HFF-Myc (cell line): ENCODE data around the gene WNT9B.

Experiments used
- DNase-seq: peaks from one replicate; pipeline ENCODE4 v3.0.0-alpha.2; 2011; ENCODE audit warnings: low read depth; ENCODE audit errors: extremely low read depth
- H3K4me3 ChIP-seq: replicated peaks from 2 replicates; pipeline ENCODE4 v1.5.1; 2011; ENCODE audit warnings: low read depth, mild to moderate bottlenecking, control low read depth, low read length
- CTCF ChIP-seq: IDR thresholded peaks from 2 replicates; pipeline ENCODE4 v1.5.1; 2012; ENCODE audit warnings: mild to moderate bottlenecking, low read depth, low read length, control low read depth; ENCODE audit errors: missing control alignments

Gene WNT9B

GRCh38 chr17:46896991-46897390 is 45.6 kb downstream of the WNT9B start:
- H3K4me3 ChIP-seq = no peak overlapping the region
- TF ChIP-seq CTCF = no peak
- DNase-seq = no peak

DNA sequence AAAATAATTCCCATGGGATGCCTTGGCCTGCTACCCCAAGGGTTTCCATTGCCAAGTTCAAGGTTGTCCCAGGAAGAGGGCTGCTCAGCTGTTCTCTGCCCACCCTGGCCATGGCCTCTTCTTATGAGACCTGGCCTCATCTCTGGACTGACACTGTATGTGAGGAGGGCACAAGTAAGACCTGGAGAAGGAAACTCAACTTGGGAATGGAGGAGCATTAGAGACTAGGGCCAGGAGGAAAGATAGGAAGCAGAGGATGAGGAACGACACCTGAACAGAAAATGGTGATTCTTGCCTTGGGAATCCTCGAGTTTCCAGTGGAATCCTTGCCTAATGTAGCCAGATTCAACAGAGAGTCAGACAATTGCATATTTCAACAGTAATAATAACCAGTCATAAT is 47.0 kb downstream of the WNT9B start:
- no peak for DNase-seq
- TF ChIP-seq CTCF = no peak
- no peak overlapping the region for H3K4me3 ChIP-seq

DNA sequence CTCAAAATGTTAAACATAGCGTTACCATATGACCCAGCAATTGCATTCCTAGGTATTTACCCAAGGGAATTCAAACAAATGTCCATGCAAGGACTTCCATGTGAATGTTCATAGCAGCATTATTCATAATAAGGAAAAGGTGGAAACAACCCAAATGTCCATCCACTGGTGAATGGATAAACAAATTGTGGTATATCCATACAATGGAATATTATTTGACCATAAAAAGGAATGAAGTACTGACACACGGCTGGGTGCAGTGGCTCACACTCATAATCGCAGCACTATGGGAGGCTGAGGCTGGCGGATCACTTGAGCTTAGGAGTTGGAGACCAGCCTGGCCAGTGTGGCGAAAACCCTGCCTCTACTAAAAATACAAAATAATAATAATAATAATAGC is 47.5 kb downstream of the WNT9B start:
- TF ChIP-seq CTCF = no peak
- no peak for DNase-seq
- H3K4me3 ChIP-seq = no peak overlapping the region

GRCh38 chr17:46901291-46901690 is 49.9 kb downstream of the WNT9B start:
- DNase-seq = no peak
- H3K4me3 ChIP-seq = no peak overlapping the region
- no peak for TF ChIP-seq CTCF

DNA sequence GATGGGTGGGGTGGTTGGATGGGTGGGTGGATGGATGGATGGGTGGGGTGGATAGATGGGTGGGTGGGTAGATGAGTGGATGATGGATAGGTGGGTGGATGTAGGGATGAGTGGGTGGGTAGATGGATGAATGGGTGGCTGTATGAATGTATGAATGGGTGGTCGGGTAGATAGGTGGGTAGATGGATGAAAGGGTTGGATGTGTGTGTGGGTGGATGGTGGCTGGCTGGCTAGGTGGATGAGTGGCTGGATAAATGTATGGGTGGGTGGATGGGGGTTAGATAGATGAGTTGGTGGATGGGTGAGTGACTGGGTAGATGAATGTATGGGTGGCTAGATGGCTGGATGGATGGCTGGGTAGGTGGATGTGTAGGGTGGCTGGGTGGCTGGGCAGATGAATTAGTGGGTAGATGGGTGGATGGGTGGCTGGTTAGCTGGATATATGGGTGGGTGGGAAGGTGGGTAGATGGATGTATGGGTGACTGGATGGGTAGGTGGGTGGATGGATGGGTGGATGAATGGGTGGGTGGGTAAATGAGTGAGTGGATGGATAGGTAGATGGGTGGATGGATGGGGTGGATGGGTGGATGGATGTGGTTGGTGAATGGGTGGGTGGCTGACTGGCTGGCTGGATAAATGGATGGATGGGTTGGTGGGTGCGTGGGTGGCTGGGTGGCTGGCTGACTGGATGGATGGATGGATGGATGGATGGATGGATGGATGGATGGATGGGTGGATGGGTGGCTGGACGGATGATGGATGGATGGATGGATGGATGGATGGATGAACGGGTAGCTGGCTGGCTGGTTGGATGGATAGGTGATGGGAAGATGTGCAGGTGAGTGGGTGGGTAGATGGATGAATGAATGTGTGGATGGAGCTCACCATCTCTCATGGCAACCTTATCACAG is 52.6 kb downstream of the WNT9B start:
- no peak overlapping the region for H3K4me3 ChIP-seq
- no peak for TF ChIP-seq CTCF
- DNase-seq = no peak

GRCh38 chr17:46908068-46908737 is 56.8 kb downstream of the WNT9B start:
- no peak overlapping the region for H3K4me3 ChIP-seq
- no peak for TF ChIP-seq CTCF
- DNase-seq = no peak
